ENCODE results near the gene MEDAG.

The MEDAG gene

DNA sequence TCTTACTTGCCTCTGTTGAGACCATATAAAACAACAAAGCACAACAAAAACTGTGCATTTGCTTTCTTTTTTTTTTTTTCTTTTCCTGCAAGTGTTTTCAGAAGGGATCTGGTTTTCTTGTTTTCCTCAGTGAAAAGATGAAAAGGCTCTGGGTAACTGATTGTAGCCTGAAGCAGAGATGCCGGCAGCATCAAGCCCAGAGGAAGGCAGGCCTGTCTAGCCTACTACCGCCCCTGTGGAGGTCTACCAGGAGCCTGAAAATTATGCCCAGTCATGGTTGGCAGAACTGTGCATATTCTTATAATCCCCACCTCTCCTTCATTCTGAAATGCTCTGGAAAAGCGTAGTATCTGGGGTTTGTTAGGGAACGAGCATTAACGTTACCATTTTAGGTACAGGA, 32.6 kb upstream of the MEDAG start:
- no peak for DNase-seq

DNA sequence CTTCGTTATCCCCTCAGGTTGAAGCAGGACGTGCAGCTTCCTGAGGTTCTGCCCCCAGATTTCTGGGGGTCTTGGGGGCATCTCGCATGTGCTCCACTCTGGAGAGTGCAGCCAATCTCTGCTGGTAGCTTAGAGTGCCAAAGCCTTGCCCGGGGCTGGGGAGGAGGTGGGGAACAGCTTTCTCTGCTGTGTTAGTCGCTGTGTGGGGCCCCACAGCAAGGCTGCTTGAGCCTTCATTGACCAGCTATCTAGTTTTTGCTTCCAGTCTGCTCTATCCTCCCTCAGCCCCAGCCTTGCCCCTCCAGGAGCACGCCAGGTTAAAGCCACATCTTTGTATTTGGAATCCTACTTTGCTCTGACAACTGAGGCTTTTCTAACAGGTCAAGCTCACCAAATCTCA, 32.0 kb upstream of the MEDAG start:
- DNase-seq: no peak

DNA sequence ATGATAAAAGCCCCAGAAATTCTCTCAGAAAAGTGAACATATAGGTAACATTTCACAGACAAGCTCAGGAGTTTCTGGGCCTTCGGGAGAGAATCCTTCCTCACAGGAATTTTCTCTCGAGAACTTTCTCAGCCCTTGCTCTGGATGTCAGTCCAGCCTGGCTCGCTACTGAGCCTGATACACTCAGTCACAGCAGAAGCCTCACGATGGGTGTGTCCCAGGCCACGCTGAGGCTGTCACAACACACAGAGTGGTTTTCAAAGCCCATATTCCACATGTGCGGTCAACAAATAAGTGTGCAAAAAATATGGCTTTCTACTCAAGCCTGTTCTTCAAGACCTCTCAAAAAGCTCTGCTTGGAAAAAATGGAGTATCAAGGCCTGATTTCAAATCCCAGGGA, 31.5 kb upstream of the MEDAG start:
- DNase-seq: no peak

DNA sequence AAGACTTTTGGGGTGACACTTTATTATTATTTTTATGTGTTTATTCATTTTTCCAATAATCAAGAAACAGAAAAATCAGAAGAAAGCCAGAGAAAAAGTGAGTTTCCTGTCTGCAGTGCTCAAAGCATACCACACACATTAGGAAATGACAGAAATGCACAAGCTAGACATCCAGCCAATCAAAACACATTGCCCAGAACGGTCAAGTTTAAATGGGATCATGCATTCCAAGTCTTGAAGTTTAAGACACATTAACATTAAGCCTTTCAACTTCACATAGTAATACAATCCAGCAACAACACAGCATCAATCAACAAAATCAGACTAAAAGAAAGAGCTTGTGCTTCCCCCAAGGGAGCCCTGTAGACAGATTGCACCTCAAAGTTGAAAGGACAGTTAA, 28.7 kb upstream of the MEDAG start:
- DNase-seq: no peak

DNA sequence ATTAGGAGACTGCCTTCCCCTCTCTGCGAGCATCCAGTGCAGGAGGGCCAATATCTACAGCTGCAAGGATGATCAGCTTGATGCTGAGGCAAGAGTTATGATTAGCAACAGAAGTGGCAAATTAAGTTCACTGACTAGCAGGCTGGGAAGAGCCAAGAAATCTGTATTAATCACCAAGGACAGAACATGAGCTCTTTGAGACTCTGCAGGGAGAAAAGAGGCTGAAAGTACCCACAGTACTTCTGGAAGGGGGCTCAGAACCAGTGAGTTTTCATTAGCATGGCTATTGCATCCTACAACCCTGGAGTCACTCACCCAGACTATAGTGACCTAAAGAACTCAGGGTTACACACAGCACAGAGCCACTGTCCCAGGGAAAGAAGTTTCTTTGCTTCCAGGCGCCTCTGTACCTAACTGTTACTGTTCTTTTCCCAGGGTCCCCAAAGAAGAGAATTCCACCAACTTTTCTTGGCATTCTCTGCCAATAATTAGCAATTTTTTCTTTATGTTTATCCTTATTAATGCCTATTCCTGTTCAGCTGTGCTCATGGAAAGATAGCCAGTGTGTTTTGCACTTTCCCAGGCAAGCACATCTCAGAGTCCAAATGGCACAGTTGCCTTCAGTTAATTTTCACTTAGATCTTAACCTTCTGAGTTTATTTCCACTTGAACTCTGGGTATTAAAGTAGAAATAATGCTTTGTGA, 25.8 kb upstream of the MEDAG start:
- DNase-seq: no peak

DNA sequence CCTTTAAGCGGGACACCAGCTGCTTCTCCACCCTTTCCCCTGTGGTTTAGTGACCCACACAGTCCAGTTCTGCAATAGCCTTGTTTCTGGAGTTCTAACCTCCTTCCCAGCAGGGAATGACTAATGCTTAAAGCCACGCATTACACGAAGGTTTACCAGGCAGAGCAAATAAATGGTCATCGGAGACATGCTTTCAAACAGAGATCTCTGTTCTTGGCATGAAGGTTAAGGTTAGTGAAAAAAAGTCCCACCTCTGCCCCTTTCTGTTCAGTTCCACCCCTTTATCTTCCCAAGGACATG, 25.3 kb upstream of the MEDAG start:
- DNase-seq: no peak

DNA sequence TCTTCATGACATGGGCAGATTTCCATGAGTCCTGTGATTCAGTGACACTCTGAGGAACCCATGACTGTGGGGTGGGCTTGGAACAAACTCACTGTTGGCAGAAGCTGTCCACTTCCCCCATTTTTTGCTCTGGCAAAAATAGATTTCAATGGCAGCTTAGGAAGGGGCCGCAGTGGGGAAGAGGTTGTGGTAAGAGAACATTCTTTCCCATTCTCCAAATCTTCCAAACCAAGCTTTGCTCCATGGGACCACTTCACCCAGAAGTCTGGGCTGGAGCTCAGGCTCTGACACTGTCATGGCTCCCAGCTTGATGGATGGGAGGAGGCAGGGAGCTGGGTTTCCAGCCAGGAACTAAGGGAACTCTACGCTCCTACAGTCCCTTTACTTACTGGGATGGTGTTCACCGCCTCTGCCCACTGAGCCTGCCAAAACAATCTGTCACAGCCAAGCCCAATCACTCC, 24.9 kb upstream of the MEDAG start:
- no peak for DNase-seq

DNA sequence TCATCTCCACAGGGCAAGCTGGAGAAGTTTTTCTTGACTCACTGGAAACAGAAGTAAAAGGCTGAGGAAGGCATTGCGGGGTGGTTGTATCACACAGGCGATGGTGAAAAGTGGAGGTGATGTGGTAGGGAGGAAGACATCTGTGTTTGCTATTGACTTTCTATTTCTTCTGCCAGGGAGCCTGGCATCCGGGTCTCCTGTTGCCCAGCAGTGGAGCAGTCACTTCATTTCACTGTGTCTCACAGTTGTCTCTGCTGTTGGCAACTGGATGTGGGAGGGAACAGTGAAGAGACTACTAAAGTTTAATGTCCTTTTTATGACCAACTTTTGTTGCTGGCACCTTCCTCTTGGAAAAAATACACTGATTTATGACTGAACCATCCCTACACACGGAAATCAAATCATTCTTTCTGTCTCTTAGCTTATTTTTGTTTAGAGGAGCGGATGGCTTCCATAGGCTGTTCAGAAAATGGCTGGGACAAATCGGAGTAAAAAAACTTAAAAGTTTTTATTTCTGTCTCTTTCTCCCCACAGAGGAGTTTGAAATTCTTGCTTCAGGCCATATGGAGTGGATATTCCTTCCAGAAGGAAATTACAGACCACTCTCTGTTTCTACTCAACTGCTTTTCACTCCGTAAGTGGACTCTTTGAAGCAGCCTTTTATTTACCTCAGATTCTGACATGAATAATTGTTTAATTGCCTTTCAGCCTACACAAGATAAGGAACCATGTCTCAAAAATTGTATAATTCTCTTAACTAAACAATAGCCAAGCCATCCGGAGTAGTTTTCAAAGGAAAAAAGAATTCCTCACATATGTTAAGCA, 23.8 kb upstream of the MEDAG start:
- DNase-seq: no peak

DNA sequence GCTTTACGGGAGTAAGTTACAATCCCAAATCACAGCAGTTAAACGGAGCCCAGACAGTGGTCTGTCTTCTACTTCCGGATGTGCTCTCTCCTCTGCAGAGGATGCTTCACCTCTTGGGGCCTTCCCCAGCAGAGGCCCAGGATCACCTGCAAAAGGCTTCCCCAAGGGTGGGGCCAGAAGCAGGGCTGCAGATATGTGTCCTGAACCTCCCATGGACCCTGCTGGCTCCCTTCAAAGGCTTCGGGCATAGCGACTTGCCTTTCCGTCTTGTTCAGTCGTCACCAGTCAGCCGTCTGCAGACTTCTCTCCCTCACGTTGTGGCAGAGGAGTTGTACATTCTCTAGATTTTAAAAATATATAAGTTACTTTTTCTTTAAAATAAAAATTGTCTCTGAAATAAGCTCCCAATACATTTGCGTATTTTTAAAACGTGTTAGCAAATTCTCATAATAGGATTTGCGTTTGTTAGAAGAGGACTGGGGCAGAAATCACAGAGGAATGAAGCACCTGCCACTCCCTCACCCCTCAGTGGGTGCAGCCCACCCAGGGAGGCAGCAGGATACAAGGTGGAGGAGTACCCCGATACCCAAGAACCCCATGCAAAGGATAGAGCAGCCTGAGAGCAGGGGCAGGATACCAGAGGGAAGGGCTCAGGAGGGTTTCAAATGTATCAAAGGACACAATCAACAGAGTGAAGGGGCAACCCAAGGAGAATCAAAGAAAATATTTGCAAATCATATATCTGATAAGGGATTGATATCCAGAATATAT, 22.9 kb upstream of the MEDAG start:
- no peak for DNase-seq

DNA sequence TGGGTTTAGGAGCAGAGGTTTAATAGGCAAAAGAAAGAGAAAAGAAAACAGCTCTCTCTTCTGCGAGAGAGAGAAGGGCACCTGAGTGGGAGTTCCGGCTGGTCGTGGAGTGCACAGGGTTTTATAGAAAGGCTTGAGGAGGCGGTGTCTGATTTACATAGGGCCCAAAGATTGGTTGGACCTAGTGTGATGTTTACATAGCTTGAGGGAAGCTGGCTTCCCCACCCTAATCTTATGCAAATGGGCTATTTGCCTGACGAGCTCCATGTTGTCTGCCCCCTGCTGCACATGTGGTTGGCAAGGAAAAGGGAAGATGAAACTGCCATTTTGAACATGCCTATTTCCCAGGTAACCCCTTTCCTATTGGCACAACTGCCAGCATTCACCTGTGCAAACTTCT, 21.5 kb upstream of the MEDAG start:
- DNase-seq: no peak

DNA sequence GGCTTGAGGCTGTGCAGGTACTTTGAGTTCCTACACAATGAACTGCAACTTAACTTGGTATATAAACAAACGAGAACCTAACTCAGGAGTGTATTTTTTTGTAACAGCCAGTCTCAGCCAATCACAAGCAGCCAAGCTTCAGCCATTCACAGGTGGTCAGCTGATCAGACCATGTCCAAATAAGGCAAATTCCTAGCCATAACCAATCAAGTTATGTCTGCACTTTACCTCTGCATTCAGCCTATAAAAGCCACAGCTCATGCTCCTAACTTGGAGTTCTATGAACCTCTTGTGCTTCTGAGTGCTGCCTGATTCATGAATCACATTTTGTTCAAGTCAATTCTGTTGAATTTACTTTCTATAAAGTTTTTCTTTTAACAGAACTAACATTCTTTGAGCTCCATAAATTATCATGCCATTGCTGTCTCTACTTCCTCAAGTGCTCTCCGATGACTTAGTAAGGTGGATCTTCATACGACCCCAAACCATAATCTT, 16.8 kb upstream of the MEDAG start:
- DNase-seq: no peak

DNA sequence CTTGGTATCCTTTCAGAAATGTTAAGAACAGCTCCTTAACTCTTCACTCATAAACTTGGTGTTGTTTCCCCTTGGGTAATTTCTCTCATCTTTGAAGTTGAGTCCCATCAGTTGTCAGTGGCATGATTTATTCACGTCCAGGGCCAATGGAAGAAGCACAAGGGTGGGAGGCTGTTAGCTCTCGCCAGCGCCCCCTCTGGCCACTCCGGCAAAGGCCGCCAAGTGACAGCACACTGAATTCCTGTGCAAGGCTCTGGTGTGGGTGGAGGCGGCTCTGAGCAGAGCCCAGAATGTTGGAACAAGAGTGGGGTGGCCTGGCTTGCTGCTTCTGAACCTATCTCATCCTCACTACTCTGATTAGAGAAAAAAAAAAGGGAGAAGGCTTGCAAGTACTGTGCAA, 13.1 kb upstream of the MEDAG start:
- no peak for DNase-seq

DNA sequence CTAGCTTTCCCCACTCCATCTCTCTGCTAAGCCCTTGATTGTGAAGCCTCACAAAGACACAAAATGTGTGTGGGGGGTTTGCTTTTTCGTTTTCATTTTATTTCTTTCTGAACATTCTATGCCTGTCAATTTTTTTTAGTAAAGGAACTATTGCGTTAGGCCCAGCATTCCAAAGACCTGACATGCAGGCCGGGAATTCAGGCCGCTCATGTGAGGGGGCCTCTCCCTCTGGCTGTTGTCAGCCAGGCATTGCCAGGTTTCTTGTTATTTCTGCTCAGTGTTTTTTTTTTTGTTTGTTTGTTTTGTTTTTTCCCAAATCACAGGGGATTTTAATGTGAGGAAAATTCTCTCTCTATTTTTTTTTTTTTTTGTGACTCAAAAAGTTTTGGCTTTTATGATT, 10.3 kb upstream of the MEDAG start:
- no peak for DNase-seq

DNA sequence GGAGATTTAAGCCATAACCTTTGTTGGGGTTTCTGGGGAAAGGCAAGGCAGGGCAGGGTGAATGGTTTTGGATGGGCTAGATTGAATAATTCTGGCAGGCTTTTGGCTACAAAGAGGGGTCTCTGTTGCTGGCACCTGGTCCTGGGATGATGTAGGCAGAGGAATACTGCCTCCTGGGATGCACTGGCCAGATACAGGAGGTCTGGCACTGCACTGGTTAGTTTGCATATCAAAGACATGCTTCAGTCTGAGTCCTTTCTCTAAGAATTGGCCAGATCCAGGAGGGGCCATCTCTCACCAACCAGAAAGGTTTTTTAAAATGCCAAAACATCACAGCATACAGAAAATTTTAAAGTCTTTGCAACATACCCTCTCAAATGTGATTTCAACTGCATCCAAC, 8.0 kb upstream of the MEDAG start:
- no peak for DNase-seq

DNA sequence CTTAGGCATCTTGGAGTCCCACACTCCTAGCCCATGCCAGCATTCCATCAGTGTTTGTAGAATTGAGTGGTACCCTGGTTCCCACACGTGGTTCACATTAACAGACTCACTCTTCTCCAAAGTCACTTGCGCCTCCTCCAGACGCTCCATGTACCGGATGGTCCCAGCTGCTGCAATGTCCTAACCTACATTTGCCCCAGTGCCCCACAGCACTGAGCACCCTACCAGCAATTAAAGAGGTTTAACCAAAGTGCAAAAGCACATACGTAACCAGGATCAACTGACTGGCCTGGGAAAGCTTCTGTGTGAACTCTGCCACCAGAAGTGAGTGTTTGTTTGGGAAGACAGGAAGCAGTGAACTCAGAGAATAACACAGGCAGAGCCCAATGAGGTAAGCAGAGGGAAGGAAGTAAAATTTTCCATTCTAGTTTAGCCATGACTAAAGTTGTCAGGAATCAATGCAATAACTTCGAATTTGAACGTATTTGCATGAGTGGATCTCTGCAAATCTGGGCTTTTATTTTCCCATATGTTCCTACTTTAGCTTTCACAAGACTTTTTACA, 7.3 kb upstream of the MEDAG start:
- DNase-seq: no peak

DNA sequence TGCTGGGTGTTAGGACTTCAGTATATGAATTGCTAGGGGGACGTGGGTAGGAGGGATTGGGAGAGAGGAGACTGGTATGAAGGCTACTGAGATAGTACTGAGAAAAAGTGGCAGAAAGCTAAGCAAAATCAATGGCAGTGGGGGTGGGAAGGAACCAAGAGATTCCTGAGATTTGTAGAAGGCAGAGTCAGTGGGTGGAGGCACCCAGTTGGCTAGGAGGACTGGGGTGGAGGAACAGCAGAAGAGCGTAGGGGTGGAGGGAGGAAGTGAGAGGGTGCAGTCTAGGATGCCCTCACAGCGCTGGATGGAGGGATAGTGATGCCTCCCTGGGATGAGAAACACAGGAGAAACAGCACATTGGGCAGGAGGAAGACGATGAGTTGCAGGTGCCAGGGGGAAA, 5.6 kb upstream of the MEDAG start:
- DNase-seq: no peak

DNA sequence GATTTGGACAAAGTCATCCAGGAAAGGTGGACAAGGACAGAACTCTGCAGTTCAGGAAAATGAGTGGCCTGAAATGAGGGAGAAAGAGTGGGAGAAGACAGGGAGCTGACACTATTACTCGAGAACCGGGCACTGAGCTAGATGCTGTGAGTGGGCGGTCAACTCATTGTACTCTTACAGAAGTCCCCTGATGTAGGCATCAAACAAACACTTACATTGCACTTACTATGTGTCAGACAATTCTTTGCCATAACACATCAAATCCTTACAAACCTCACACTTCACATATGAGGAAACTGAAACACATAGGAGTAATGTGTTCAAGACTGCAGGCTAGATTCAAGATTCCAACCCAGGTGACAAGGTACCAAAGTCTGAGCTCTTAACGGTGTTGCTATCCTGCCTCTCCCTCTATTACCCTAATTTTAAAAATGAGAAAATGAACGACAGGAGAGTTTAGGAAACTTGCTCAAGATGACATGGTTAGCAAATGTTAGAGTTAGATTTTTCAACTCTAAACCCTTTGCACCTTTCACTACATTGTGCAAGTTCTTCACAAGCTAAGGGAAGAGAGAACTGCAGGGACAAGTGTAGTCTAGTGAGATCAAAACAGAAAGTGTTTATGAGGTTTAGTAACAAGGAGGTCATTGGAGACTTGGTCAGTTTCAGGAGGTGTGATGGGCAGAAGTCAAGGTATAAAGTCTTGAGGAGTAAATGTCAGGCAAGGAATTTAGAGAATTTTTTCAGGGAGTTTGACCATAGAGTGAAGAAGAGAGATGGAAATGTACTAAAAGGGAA, 4.9 kb upstream of the MEDAG start:
- no peak for DNase-seq

DNA sequence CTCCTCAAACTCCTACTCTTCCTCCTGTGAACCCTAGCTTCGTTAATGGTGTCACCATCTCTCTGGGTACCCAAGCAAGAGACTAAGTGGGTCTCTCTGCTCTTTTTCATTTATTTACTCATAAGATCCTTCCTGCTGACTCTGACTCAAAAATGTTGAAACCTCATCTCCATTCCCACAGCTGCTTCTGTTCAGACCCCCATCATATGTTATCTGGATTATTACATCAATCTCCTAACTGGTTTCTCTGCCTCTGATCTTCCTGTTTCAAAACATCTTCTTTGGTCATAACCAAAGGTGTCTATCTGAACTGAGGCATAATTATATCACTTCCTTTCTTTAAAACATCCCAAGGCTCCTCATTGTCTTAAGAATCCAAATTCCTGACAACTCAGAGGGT, 2.0 kb upstream of the MEDAG start:
- no peak for DNase-seq

DNA sequence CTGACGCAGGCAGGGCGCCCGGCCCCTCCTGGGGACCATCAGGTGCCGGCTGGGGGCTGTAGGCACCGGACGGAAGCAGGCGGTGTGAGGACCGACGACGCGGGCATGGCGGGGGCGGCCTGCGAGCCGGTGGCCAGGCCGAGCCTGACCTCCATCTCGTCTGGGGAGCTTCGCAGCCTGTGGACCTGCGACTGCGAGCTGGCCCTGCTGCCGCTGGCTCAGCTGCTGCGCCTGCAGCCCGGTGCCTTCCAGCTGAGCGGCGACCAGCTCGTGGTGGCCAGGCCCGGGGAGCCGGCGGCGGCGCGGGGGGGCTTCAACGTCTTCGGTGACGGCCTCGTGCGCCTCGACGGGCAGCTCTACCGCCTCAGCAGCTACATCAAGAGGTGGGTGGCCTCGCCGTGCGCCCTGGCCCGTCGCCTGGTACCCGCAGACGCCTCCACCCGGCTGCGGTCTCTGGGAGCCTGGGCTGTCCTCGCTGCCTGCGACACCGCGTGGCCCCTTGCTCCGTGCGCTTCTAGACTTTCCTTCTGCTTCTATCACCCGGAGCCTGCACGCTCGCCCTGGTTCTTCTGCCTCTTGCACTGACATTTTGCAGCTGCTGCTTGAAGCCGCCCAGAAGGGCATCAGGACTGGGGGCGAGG, 460 bp downstream of the MEDAG start:
- no peak for DNase-seq

DNA sequence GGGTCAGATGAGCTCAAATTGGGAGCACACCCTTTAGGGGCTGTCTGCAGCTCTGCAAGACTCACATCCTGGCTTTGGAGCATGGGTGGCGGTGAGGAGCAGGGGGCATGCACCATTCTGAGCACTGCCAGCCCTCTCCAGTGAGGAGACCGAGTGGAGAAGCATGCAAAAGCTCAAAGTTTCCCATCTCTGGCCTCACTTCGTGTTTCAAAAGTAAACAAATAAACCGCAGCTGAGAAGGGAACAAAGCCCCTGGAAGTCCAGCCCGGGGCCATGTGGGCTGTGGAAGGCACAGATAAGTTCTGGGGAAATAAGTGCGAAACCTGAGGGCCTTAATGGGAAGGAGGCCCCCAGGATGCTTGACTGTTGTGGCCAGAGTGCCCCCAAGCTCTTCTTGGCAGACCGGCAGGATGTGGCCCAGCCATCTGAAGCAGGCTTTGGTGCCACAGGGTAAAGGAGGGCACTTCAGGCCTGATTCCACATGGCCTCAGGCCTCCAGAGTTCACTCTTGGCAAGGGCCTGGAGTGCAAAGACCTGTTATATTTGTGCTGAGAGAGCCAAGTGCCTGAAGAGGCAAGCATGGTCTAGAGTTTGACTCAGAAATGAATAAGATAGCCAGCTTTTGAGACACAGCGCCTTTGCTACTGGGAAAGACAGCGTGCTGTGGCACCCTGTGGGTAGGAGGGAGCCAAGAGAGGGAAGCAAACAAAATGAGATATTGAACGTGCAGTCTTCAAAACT, 1.2 kb downstream of the MEDAG start:
- no peak for DNase-seq

DNA sequence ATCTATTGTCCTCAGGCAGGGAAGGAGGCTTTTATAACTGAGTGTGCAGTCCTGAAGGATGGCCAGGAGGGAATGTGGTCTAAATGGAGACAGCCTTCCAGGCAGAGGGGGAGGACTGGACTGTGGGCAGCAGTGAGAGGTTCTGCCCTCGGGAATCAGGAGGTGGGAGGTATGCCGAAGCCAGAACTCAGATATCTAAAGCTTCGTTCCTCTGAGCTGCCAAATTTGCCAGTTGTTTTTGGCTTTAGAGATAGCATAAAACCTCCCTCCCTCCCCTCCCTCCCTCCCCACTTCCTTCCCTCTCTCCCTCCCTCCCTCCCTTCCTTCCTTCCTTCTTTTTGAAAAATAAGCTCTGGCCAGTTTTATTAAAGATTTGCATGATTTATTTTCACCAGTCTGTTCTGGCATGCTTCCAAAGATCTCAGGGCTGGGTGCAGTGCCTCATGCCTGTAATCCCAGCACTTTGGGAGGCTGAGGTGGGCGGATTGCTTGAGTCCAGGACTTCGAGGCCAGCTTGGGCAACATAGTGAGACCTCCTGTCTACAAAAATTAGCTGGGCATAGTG, 2.4 kb downstream of the MEDAG start:
- DNase-seq: no peak

Data from GF-D8 (cell line).